HFFc6 (cell line): Measurements from ENCODE around the gene PRKAG2. TPM values are rescaled to one million over a fixed set of nuclear protein-coding genes. Genes with fewer than 3 reads are reported as not detected.

Source experiments
- DNase-seq: peaks from one replicate; pipeline ENCODE4 v3.0.0-alpha.2; 2018
- H3K27ac Mint-ChIP-seq: 2 replicates; pipeline ENCODE4 v1.8.0; 2020; ENCODE audit warnings: mild to moderate bottlenecking, mixed read lengths
- H3K27me3 Mint-ChIP-seq: 2 replicates; pipeline ENCODE4 v1.8.0; 2021; ENCODE audit warnings: mild to moderate bottlenecking, moderate library complexity, mixed read lengths; ENCODE audit not compliant: insufficient read depth
- H3K36me3 Mint-ChIP-seq: 2 replicates; pipeline ENCODE4 v1.8.0; 2021; ENCODE audit warnings: low read depth, mixed read lengths
- H3K4me1 Mint-ChIP-seq: 2 replicates; pipeline ENCODE4 v1.8.0; 2020; ENCODE audit warnings: low read depth, mixed read lengths
- H3K4me3 Mint-ChIP-seq: 2 replicates; pipeline ENCODE4 v1.8.0; 2020; ENCODE audit warnings: mild to moderate bottlenecking, moderate library complexity, mixed read lengths
- H3K9me3 Mint-ChIP-seq: 2 replicates; pipeline ENCODE4 v1.8.0; 2020; ENCODE audit warnings: mild to moderate bottlenecking, mixed read lengths
- total RNA-seq, 6 experiments: library from RNA; stranded (reverse); fragmentation: NEBNext Ultra II Directional; extraction: Animal tissue kit (Norgen Biotek cat#: 25700); gene quantifications; 2 replicates in 1 of 6; 3 replicates in 5 of 6; pipeline ENCODE4 v1.2.3, GENCODE V29; 2021
- TF ChIP-seq, protein P1 (sequence below): fragments of 200-600 bp; sonication (generic); IDR thresholded peaks from 2 replicates; pipeline ENCODE4 v1.5.0; 2021; ENCODE audit warnings: antibody characterized with exemption, mild to moderate bottlenecking

PRKAG2 gene
- total RNA-seq, 6 experiments from 2014 or later, result 15.1 to 19.2 (median 18.4) TPM

DNA sequence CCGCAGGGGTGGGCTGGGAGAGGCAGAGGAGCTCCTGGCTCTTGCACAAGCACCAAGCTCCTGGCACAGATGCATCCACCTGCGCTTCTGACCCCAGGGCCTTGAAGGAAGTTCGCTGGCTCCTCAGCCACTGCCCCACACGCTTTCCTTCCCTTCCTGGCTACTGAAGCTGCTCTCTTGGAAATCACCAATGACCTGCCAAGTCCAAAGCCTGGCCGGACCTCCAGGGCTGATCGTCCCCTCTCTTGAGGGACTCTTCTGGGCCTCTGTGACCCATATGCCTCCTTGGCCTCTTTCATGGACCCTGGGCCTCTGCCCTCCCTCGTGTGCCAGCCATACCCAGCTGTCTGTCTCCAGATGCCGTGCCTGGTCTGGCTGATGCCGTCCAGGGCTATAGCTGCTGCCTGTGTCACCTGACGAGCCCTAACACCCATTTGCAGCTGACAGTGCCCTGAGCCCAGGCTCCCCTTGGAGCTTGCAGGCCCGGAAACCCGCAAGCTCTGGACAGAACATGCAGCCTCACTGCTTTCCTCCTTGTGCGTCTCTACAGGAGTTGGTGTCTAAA is 113.4 kb downstream of the PRKAG2 start:
- Mint-ChIP-seq H3K9me3 (no peaks in the 10 kb centered on the region), H3K27me3 (peaks cover 59% of the 10 kb centered on the region), H3K4me1 (peaks cover 8% of the 10 kb centered on the region), H3K27ac (no peak overlapping the region), H3K36me3 (no peaks in the 10 kb centered on the region), H3K4me3 (no peak overlapping the region)
- TF ChIP-seq, protein P1, sequence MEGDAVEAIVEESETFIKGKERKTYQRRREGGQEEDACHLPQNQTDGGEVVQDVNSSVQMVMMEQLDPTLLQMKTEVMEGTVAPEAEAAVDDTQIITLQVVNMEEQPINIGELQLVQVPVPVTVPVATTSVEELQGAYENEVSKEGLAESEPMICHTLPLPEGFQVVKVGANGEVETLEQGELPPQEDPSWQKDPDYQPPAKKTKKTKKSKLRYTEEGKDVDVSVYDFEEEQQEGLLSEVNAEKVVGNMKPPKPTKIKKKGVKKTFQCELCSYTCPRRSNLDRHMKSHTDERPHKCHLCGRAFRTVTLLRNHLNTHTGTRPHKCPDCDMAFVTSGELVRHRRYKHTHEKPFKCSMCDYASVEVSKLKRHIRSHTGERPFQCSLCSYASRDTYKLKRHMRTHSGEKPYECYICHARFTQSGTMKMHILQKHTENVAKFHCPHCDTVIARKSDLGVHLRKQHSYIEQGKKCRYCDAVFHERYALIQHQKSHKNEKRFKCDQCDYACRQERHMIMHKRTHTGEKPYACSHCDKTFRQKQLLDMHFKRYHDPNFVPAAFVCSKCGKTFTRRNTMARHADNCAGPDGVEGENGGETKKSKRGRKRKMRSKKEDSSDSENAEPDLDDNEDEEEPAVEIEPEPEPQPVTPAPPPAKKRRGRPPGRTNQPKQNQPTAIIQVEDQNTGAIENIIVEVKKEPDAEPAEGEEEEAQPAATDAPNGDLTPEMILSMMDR, result no peak
- DNase-seq, result no peak

DNA sequence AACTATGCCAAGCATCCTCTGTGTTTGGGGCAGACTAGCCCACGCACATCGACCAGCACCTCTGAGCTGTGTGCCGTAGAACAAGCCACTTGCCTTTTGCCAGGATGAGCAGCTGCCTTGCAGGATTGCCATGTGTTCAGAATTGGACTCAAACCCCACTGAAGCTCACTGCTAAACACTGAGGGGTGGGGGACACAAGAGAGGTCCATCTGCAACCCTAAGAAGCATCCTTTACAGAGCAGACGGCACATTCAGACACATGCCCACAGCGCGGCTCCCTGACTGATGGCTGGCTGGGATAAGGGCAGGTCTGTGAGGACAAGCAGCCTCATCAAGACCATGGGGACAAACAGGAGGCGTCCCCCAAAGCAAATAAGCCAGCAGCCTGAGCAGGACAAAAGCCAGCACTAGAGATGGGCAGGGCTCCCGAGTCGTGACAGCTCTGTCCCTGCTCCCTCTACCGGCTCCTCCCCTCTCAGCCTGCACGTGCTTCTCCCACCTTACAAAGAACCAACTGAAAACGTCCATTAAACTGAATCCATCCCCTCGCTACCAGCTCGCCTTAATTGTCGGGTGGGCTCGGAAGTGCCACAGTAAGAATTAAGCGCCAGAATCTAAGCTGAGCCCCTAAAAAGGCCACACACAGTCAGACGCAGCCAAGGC is 114.2 kb downstream of the PRKAG2 start:
- H3K4me1 Mint-ChIP-seq, result peaks cover 16% of the 10 kb centered on the region
- no peaks in the 10 kb centered on the region for H3K36me3 Mint-ChIP-seq
- no peaks in the 10 kb centered on the region for H3K9me3 Mint-ChIP-seq
- TF ChIP-seq, protein P1, result no peak
- H3K27ac Mint-ChIP-seq, result no peak overlapping the region
- no peak for DNase-seq
- H3K4me3 Mint-ChIP-seq, result no peak overlapping the region
- H3K27me3 Mint-ChIP-seq, result peaks cover 58% of the 10 kb centered on the region

DNA sequence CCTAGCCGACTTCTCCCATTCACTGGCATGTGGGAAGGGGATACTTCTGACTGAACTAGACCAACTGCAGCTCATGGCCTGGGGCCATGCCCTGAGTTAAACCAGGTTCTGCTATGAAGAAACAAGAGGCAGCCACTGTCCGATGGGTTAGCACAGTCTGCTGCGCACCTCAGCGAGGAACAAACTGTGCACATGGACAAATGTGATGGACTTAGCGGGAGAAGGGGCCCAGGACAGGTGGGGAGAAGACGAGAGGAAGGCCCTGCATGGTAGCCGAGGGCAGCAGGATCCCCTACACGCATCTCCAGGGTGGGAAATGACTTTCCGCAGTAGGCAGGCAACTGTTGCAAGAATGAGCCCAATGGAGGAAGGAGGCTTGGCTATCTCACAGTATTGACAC is 115.0 kb downstream of the PRKAG2 start:
- DNase-seq, result no peak
- Mint-ChIP-seq H3K27ac (no peak overlapping the region), H3K27me3 (peaks cover 51% of the 10 kb centered on the region), H3K9me3 (no peaks in the 10 kb centered on the region), H3K4me1 (peaks cover 23% of the 10 kb centered on the region), H3K36me3 (no peaks in the 10 kb centered on the region), H3K4me3 (no peak overlapping the region)
- TF ChIP-seq, protein P1, result no peak

DNA sequence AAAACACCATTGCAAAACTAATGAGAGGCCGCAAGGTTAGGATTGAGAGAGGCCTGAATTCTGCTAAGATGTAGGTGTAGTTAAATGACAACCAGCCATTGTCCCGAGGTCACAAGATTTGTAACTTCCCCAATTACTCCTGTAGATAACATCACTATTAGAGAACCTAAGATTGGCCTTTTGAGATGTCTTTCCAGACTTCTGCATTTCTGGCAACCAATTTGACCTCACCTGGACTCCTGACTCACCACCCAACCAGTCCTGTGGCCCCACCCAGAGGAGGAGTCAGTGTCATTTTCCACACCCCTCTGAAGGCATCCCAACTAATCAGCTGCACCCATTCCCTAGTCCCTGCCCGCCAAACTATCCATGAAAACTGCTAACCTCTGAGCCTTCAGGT is 115.7 kb downstream of the PRKAG2 start:
- H3K36me3 Mint-ChIP-seq, result 0 out of 2 replicates have a peak, but pooled peaks cover 4% of the 10 kb centered on the region
- H3K27ac Mint-ChIP-seq, result no peak overlapping the region
- H3K9me3 Mint-ChIP-seq, result no peaks in the 10 kb centered on the region
- TF ChIP-seq, protein P1, result no peak
- H3K4me3 Mint-ChIP-seq, result no peak overlapping the region
- peaks cover 31% of the 10 kb centered on the region for H3K4me1 Mint-ChIP-seq
- DNase-seq, result no peak
- peaks cover 44% of the 10 kb centered on the region for H3K27me3 Mint-ChIP-seq

DNA sequence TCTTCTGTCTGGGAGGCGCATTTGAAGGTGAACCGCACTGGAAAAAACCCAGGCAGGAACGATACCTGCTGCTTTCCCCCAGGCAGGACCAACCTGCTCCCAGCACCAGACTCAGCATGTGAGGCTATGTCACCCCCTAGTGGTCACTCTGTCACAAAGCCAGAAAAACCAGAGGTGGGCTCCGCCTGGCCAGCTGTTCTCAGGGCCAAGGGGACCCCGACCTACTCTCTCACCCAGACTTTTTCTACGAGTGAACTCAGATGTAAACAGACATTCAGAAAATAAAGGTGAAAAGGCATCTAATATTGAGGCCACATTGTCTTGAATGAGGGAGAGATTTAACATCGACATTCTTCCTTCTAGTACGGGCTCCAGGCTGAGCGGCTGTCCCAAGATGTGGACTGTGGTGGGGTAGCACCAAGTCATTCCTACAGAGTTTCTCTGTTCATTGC is 117.3 kb downstream of the PRKAG2 start:
- TF ChIP-seq, protein P1, result peak; percentile 98
- no peak overlapping the region for H3K27ac Mint-ChIP-seq

More for the DNA sequence above, 117.3 kb downstream of the PRKAG2 start:
- Mint-ChIP-seq H3K27me3 (peaks cover 28% of the 10 kb centered on the region), H3K36me3 (0 out of 2 replicates have a peak, but pooled peaks cover 4% of the 10 kb centered on the region), H3K9me3 (no peaks in the 10 kb centered on the region), H3K4me1 (peaks cover 47% of the 10 kb centered on the region), H3K4me3 (no peak overlapping the region)
- peak; percentile 32 for DNase-seq
